HG03575 (cell line): Measurements from ENCODE around the gene PREP.
"Not testable (repeated sequence)": the region's sequence is repeated elsewhere in the genome, so short reads cannot be mapped to it uniquely, and the experiment has no call there.

Source experiments
- ATAC-seq: cut with Tn5 transposase; IDR thresholded peaks from one replicate; pipeline ENCODE4 v1.9.1; 2021; ENCODE audit not compliant: unreplicated experiment, insufficient number of reproducible peaks, low FRiP score; ENCODE audit errors: extremely low read depth

Gene PREP

DNA sequence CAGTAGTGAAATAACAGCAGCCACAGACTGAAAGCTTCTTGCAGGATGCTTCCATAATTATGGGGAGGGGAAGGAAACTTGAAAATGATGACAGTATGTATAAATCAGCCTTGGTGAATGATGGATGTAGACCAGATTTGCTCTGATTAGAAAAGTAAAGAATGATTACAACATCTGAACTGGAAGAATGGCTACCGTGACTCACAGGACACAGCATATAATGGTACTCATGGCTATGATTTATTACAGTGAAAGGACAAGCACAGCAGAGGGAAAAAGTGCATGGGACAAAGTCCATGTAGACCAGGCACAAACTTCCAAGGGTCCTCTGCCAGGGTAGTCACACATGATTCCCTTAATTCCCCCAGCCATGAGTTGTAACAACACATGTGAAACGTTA lies 152.3 kb downstream of the PREP start:
- ATAC-seq = no peak

DNA sequence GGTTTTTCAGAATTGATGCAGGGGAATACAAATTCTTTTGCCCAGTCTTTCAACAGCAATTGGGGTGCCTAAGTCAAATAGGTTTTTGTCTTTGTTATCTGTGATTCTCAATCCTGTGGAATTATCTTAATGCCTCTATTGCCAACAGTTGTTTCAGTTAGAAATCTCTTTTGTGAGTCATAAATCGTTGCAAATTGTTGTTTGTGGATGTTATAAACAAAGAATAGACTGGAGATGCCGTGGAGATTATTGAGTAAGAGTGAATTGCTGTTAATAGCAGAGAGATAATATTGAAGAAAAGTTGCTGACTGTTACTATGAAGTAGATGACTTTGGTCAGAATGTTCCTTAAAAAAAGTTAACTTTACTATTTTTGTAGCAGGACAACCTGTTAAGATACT lies 159.4 kb downstream of the PREP start:
- ATAC-seq = no peak

DNA sequence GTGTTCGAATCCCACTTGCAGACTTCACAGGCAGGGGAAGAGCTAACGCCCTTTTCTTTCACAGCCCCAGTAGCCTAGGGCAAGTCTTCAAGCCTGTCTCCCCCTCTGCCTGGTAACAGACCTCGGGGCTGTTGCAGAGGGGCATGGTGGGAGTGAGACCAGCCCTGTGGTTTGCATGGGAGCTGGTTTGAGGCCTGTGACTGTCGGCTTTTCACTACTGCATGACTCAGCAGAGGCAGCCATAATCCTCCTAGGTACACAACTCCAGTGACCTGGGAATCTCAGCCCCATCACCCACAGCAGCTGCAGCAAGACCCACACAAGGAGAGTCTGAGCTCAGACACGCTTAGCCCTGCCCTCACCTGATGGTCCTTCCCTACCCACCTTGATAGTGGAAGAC lies 167.7 kb downstream of the PREP start:
- no peak for ATAC-seq

DNA sequence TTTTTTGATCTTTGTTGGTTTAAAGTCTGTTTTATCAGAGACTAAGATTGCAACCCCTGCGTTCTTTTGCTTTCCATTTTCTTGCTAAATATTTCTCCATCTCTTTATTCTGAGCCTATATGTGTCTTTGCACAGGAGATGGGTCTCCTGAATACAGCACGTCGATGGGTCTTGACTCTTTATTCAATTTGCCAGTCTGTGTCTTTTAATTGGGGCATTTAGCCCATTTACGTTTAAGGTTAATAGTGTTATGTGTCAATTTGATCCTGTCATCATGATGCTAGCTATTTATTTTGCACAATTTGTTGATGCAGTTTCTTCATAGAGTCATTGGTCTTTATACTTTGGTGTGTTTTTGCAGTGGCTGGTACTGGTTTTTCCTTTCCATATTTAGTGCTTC lies 171.1 kb downstream of the PREP start:
- not testable (repeated sequence) for ATAC-seq
